ENCODE data around the gene AK5. TPM values are rescaled to one million over a fixed set of nuclear protein-coding genes. Genes with fewer than 3 reads are reported as not detected.

Gene AK5
- total RNA-seq, 2 donors from 2014 or later, result 0.49 to 1.1 TPM

DNA sequence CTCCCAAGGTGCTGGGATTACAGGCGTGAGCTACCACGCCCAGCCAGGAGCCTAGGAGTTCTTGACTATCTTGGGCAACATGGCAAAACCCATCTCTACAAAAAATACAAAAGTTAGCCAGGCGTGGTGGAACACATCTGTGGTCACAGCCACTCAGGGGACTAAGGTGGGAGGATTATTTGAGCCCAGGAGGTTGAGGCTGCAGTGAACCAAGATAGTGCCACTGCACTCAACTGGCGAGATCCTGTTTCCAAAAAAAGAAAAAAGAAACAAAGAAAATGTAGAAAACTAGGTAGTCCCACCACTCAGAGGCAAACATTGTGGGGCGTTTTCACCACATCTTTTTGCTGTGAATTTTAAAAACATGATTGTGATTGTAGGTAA lies 259.3 kb downstream of the AK5 start:
- no peaks in the 10 kb centered on the region for H3K4me1 ChIP-seq
- no peaks in the 10 kb centered on the region for H3K27me3 ChIP-seq
- H3K36me3 ChIP-seq, result no peaks in the 10 kb centered on the region
- intact Hi-C loops (cut with DNase I), result no loop called here
- no peaks in the 10 kb centered on the region for H3K9me3 ChIP-seq
- no peak overlapping the region for H3K27ac ChIP-seq
- H3K9ac ChIP-seq (ENCODE audit: low read depth in 2 of 2, low read length in 2 of 2), result no peak overlapping the region
- H3K4me3 ChIP-seq, result no peak overlapping the region
- no peak for DNase-seq
- TF ChIP-seq, protein P1, sequence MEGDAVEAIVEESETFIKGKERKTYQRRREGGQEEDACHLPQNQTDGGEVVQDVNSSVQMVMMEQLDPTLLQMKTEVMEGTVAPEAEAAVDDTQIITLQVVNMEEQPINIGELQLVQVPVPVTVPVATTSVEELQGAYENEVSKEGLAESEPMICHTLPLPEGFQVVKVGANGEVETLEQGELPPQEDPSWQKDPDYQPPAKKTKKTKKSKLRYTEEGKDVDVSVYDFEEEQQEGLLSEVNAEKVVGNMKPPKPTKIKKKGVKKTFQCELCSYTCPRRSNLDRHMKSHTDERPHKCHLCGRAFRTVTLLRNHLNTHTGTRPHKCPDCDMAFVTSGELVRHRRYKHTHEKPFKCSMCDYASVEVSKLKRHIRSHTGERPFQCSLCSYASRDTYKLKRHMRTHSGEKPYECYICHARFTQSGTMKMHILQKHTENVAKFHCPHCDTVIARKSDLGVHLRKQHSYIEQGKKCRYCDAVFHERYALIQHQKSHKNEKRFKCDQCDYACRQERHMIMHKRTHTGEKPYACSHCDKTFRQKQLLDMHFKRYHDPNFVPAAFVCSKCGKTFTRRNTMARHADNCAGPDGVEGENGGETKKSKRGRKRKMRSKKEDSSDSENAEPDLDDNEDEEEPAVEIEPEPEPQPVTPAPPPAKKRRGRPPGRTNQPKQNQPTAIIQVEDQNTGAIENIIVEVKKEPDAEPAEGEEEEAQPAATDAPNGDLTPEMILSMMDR (IDR thresholded peaks at IDR 0.05), result no peak

DNA sequence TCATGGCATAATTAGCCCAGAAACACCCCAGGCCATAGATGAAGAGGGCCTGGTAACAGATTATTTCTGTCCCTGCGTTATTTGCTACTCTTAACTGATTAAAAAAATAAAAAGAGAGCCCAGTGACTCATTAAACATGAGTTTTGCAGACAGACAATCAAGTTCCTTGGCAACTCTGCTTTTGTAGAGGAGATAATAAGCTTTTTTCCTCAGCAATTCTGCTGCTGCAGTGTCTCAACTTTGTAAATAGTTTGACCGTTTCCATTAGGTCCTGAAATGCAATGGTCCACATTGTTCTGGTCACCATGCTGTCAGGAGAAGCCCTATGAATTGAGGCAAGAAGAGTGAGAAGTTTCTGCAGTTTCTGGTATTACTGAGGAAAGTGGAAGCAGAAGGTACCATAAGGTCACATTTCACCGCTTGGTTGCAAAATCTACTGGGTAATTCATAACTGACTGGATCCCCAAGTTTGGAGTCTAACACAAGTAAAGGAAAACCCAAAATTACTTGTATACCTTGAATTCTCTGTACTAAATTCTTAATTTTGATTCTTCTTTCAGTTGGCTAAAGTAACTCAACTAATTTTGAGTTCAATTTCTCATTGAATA lies 261.1 kb downstream of the AK5 start:
- intact Hi-C loops (cut with DNase I), result no loop called here
- H3K36me3 ChIP-seq, result no peaks in the 10 kb centered on the region
- no peak overlapping the region for H3K9ac ChIP-seq (ENCODE audit: low read depth in 2 of 2, low read length in 2 of 2)
- no peaks in the 10 kb centered on the region for H3K27me3 ChIP-seq
- H3K9me3 ChIP-seq, result no peaks in the 10 kb centered on the region
- no peak overlapping the region for H3K27ac ChIP-seq
- no peak for DNase-seq
- H3K4me3 ChIP-seq, result no peak overlapping the region
- TF ChIP-seq, protein P1 (IDR thresholded peaks at IDR 0.05), result no peak
- no peaks in the 10 kb centered on the region for H3K4me1 ChIP-seq

DNA sequence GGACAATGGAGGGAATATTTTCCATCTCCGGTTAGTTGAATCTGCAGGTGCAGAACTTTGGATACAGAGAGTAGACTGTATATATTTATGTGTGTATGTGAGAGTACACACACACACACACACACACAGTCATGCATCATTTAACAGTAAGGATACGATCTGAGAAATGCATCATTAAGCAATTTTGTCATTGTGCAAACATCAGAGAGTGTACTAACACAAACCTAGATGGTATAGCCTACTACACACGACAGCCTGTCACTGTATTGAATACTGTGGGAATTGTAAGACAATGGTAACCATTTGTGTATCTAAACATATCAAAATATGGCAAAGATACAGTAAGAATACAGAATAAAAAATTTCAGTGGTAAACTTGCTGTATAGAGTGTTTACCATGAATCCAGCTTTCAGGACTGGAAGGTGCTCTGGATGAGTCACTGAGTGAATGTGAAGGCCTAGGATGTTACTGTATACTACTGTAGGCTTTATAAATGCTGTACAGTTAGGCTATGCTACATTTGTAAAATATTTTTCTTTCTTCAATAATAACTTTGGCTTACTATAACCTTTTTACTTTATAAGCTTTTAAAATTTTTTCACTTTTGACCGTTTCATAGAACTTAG lies 262.1 kb downstream of the AK5 start:
- no peak for DNase-seq
- Histone ChIP-seq H3K9ac (ENCODE audit: low read depth in 2 of 2, low read length in 2 of 2) (no peak overlapping the region), H3K36me3 (no peaks in the 10 kb centered on the region), H3K4me1 (no peaks in the 10 kb centered on the region), H3K4me3 (no peak overlapping the region), H3K27ac (no peak overlapping the region), H3K27me3 (no peaks in the 10 kb centered on the region), H3K9me3 (no peaks in the 10 kb centered on the region)
- intact Hi-C loops (cut with DNase I), result no loop called here
- TF ChIP-seq, protein P1 (IDR thresholded peaks at IDR 0.05), result no peak

DNA sequence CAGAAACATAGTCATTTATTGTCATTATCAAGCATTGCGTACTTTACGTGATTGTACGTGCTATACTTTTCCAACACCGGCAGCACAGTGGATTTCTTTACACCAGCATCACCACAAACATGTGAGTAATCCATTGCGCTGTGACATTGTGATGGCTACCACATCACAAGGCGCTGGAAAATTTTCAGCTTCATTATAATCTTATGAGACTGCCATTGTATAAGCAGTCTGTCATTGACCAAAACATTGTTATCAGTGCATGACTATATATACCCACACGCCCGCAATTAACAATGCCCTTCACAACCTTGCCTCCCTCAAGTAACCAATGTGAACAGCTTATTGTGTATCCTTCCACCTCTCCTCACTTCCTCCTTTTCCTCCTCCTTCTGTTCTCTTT lies 263.0 kb downstream of the AK5 start:
- intact Hi-C loops (cut with DNase I), result no loop called here

DNA sequence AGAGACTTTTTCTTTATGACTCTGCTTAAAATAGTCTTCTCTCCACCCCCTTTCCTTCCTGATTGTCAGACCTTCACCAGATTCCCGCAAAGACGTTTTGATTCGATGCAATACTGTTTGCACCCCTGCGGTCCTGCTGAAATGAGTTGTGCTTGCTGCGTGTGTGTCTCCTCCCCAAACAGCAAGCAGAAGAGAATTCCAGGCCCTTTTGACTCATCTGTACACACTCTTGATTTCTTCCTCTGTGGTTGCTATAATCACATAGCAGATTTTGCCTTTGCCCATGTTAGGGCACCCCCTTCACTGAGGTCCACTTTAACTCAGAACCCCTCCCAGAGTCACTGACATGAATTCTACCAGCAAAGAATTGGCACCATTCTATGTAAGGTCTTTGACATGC lies 264.2 kb downstream of the AK5 start:
- Histone ChIP-seq H3K36me3 (no peaks in the 10 kb centered on the region), H3K27ac (no peak overlapping the region), H3K9me3 (no peaks in the 10 kb centered on the region), H3K9ac (ENCODE audit: low read depth in 2 of 2, low read length in 2 of 2) (no peak overlapping the region), H3K4me1 (no peaks in the 10 kb centered on the region), H3K4me3 (no peak overlapping the region), H3K27me3 (no peaks in the 10 kb centered on the region)
- TF ChIP-seq, protein P1 (IDR thresholded peaks at IDR 0.05), result no peak
- no peak for DNase-seq
- intact Hi-C loops (cut with DNase I), result no loop called here

More for the DNA sequence above, 263.0 kb downstream of the AK5 start:
- H3K36me3 ChIP-seq, result no peaks in the 10 kb centered on the region
- DNase-seq, result no peak
- H3K27ac ChIP-seq, result no peak overlapping the region
- H3K9me3 ChIP-seq, result no peaks in the 10 kb centered on the region
- no peaks in the 10 kb centered on the region for H3K4me1 ChIP-seq
- no peak overlapping the region for H3K9ac ChIP-seq (ENCODE audit: low read depth in 2 of 2, low read length in 2 of 2)
- H3K27me3 ChIP-seq, result no peaks in the 10 kb centered on the region
- TF ChIP-seq, protein P1 (IDR thresholded peaks at IDR 0.05), result no peak
- no peak overlapping the region for H3K4me3 ChIP-seq
